ENCODE data around the gene RTL10.
"Not testable (repeated sequence)": the region's sequence is repeated elsewhere in the genome, so short reads cannot be mapped to it uniquely, and the experiment has no call there.

Gene RTL10

DNA sequence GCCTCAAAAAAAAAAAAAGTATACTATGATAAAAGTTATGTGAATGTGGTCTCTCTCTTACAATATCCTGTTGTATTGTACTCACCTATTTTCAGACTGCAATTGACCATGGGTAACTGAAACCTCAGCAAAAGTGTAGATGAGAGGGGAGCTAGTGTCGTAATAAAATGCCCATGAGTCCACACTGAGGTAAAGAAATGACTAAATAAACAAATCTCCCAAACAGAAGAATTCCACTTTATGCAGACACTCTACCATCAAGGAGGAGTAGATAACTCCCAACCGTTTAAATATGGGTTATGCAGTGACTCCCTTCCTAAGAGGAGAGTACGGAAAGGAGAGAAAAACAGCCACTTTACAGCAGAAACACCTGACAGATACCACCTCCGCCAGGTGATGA is 14.6 kb downstream of the RTL10 start:
- H3K4me3 Mint-ChIP-seq, result no peak overlapping the region
- peaks cover 5% of the 10 kb centered on the region for H3K36me3 Mint-ChIP-seq (ENCODE audit: insufficient read depth)
- ATAC-seq (replicated peaks; ENCODE audit: extremely low read depth, poor library complexity, severe bottlenecking) (no peak), DNase-seq (ENCODE audit: low spot score in 2 of 2) (no peak)
- no peaks in the 10 kb centered on the region for H3K27me3 Mint-ChIP-seq
- H3K27ac Mint-ChIP-seq (ENCODE audit: low read depth), result no peak overlapping the region
- peaks cover 42% of the 10 kb centered on the region for H3K4me1 Mint-ChIP-seq
- H3K9me3 Mint-ChIP-seq, result no peaks in the 10 kb centered on the region

DNA sequence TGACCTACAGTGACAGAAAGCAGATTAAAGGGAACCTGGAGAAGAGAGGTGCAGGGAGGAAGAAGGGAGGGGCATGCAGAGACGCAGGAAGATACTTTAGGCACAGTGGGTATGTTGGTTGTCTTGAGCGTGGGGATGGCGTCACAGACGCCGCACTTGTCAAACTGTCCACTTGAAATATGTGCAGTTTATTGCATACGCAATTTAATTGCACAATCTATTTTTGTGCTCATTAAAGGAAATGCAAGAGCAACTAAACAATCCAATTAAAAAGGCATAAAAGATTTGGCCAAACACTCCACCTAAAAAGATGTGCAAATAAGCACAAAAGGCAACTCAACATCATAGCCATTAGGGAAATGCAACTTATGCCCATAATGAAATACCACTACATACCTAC is 16.8 kb downstream of the RTL10 start:
- Mint-ChIP-seq H3K4me1 (peaks cover 34% of the 10 kb centered on the region), H3K4me3 (no peak overlapping the region), H3K27me3 (no peaks in the 10 kb centered on the region), H3K27ac (ENCODE audit: low read depth) (no peak overlapping the region), H3K9me3 (no peaks in the 10 kb centered on the region), H3K36me3 (ENCODE audit: insufficient read depth) (peaks cover 5% of the 10 kb centered on the region)
- DNase-seq (ENCODE audit: low spot score in 2 of 2) (no peak), ATAC-seq (replicated peaks; ENCODE audit: extremely low read depth, poor library complexity, severe bottlenecking) (no peak)

DNA sequence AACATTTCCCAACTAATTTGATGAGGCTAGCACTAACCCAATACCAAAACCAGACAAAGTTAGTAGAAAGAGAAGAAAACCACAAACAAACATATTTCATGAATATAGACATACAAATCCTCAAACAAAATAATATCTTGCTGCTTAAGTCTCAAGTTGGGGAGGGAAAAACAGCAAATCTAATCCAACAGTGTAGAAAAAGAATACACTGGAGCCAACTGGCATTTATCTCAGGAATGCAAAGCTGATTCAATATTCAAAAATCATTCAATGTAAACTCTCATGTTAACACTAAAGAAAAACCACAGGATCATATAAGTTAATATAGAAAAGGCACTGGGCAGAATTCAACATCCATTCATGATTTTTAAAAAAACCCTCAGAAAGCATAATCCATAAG is 18.2 kb downstream of the RTL10 start:
- no peak for ATAC-seq (replicated peaks; ENCODE audit: extremely low read depth, poor library complexity, severe bottlenecking)
- Mint-ChIP-seq H3K36me3 (ENCODE audit: insufficient read depth) (peaks cover 6% of the 10 kb centered on the region), H3K4me1 (peaks cover 38% of the 10 kb centered on the region), H3K9me3 (no peaks in the 10 kb centered on the region), H3K4me3 (no peak overlapping the region), H3K27me3 (no peaks in the 10 kb centered on the region), H3K27ac (ENCODE audit: low read depth) (peak overlapping the region; percentile 55)
- DNase-seq (ENCODE audit: low spot score in 2 of 2), result no peak

DNA sequence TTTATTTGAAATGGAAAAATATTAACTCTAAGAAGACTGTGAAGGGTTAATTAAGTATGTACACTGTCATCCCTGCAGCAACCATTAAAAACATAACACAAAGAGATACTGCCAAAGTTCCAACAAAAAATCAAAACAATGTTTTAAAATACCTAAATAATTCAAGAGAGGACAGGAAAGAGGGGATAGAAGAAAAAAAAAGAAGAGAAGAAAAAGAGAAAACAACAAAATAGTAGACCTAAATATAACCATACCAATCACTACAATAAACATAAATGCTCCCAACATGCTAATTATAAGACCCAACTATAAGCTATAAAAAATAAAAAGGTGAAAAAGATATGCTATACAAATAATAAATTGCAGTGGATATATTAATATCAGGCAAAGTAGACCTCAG is 20.1 kb downstream of the RTL10 start:
- no peak for DNase-seq (ENCODE audit: low spot score in 2 of 2)
- Mint-ChIP-seq H3K36me3 (ENCODE audit: insufficient read depth) (peaks cover 6% of the 10 kb centered on the region), H3K27me3 (no peaks in the 10 kb centered on the region), H3K27ac (ENCODE audit: low read depth) (peak overlapping the region; percentile 26), H3K4me3 (no peak overlapping the region), H3K4me1 (peaks cover 31% of the 10 kb centered on the region), H3K9me3 (no peaks in the 10 kb centered on the region)
- ATAC-seq (replicated peaks; ENCODE audit: extremely low read depth, poor library complexity, severe bottlenecking), result no peak

DNA sequence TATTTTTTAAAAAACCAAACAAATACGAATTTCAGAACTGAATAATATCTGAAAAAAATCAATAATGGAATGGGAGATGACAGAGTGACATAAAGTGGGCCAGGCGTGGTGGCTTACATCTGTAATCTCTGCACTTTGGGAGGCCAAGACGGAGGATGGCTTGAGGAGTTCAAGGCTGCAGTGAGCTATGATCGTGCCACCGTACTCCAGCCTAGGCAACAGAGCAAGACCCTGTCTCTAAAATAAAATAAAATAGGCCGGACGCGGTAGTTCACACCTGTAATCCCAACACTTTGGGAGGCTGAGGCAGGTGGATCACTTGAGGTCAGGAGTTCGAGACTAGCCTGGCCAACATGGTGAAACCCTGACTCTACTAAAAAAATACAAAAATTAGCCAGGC is 21.3 kb downstream of the RTL10 start:
- not testable (repeated sequence) for H3K9me3 Mint-ChIP-seq; H3K36me3 Mint-ChIP-seq (ENCODE audit: insufficient read depth); H3K27ac Mint-ChIP-seq (ENCODE audit: low read depth); DNase-seq (ENCODE audit: low spot score in 2 of 2); H3K4me3 Mint-ChIP-seq; ATAC-seq (replicated peaks; ENCODE audit: extremely low read depth, poor library complexity, severe bottlenecking); H3K27me3 Mint-ChIP-seq
- H3K4me1 Mint-ChIP-seq, result peaks cover 25% of the 10 kb centered on the region

DNA sequence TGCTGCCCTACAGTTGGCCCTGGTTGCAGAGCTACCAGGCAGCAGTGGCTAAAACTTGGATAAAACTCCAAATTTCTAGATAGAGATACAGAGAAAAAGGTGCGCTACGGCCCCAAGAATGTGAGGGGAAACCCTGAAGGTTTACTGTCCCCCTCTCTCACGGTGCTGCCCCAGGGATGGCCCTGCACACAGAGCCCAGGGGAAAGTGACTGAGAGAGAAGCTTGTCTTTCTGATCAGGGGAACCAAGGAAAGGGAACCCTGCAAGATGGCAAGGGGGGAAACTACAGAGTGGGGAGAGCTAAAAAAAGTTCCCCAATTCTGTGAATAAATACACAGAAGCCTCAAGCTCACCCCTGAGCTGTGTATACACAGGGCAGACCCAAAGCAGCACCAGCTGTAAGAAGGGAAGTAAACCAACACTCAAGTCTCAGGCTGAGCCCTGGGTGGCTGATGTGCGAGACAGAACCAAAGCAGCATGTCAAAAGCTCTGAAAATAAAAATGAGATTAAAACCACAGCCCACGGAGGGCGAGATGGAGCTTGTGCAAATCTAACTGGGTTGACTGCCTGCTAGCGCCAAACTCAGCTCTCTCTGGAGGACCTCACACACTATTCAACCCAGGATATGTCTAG is 22.1 kb downstream of the RTL10 start:
- H3K4me1 Mint-ChIP-seq, result peaks cover 20% of the 10 kb centered on the region
- H3K27me3 Mint-ChIP-seq, result no peaks in the 10 kb centered on the region
- no peak overlapping the region for H3K27ac Mint-ChIP-seq (ENCODE audit: low read depth)
- H3K36me3 Mint-ChIP-seq (ENCODE audit: insufficient read depth), result peaks cover 4% of the 10 kb centered on the region
- H3K4me3 Mint-ChIP-seq, result no peak overlapping the region
- no peak for ATAC-seq (replicated peaks; ENCODE audit: extremely low read depth, poor library complexity, severe bottlenecking)
- H3K9me3 Mint-ChIP-seq, result no peaks in the 10 kb centered on the region
- DNase-seq (ENCODE audit: low spot score in 2 of 2), result peak in 1 of 2 donors; percentile 1

DNA sequence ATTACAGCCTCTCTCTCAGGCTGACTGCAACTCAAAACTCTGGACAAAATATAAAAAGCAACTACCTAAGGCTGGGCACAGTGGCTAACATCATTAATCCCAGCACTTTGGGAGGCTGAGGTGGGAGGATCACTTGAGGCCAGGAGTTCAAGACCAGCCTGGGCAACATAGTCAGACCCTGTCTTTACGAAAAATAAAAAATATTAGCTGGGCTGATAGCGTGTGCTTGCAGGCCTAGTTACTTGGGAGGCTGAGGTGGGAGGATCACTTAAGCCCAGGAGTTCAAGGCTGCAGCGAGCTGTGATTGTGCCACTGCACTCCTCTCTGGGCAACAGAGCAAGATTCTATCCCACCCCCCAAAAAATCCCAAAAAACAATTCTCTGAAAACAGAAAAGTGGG is 22.7 kb downstream of the RTL10 start:
- H3K4me3 Mint-ChIP-seq; H3K27ac Mint-ChIP-seq (ENCODE audit: low read depth); ATAC-seq (replicated peaks; ENCODE audit: extremely low read depth, poor library complexity, severe bottlenecking); H3K9me3 Mint-ChIP-seq; H3K27me3 Mint-ChIP-seq; H3K36me3 Mint-ChIP-seq (ENCODE audit: insufficient read depth): not testable (repeated sequence)
- H3K4me1 Mint-ChIP-seq, result peaks cover 19% of the 10 kb centered on the region
- peak in 1 of 2 donors; percentile 2 for DNase-seq (ENCODE audit: low spot score in 2 of 2)

DNA sequence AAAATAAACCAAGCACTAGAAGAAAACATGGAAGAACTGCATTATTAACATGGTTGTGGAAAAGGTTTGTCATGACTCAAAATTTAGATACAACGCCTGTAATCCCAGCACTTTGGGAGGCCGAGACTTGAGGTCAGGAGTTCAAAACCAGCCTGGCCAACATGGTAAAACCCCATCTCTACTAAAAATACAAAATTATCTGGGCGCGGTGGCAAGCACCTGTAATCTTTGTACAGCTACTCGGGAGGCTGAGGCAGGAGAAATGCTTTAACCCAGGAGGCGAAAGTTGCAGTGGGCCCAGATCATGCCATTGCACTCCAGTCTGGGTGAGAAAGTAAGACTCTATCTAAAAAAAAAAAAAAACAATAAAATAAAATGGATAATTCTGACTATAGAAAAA is 23.7 kb downstream of the RTL10 start:
- Mint-ChIP-seq H3K27ac (ENCODE audit: low read depth) (no peak overlapping the region), H3K27me3 (no peaks in the 10 kb centered on the region), H3K4me1 (peaks cover 12% of the 10 kb centered on the region), H3K9me3 (no peaks in the 10 kb centered on the region), H3K4me3 (no peak overlapping the region), H3K36me3 (ENCODE audit: insufficient read depth) (peaks cover 1% of the 10 kb centered on the region)
- ATAC-seq (replicated peaks; ENCODE audit: extremely low read depth, poor library complexity, severe bottlenecking), result no peak
- peak in 1 of 2 donors; percentile 3 for DNase-seq (ENCODE audit: low spot score in 2 of 2)

DNA sequence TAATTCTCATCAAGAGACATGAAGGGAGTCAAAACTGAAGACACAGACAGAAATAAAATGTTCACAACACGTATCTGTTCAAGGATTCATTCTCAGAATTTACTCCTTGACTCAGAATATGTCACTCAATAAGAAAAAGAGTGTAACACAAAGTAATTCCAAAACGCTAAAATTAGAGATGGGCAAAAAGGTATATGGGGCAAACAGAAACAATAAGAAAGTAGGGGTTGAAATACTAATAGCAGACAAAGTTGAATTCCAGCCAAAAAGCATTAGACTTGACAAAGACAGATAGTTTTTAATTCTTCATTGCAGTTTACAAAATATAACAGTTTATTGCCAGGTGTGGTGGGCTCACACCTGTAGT is 26.7 kb downstream of the RTL10 start:
- ATAC-seq (replicated peaks; ENCODE audit: extremely low read depth, poor library complexity, severe bottlenecking), result no peak
- Mint-ChIP-seq H3K4me1 (peaks cover 7% of the 10 kb centered on the region), H3K27ac (ENCODE audit: low read depth) (no peak overlapping the region), H3K4me3 (no peak overlapping the region), H3K36me3 (ENCODE audit: insufficient read depth) (peaks cover 3% of the 10 kb centered on the region), H3K27me3 (no peaks in the 10 kb centered on the region), H3K9me3 (no peaks in the 10 kb centered on the region)
- no peak for DNase-seq (ENCODE audit: low spot score in 2 of 2)

DNA sequence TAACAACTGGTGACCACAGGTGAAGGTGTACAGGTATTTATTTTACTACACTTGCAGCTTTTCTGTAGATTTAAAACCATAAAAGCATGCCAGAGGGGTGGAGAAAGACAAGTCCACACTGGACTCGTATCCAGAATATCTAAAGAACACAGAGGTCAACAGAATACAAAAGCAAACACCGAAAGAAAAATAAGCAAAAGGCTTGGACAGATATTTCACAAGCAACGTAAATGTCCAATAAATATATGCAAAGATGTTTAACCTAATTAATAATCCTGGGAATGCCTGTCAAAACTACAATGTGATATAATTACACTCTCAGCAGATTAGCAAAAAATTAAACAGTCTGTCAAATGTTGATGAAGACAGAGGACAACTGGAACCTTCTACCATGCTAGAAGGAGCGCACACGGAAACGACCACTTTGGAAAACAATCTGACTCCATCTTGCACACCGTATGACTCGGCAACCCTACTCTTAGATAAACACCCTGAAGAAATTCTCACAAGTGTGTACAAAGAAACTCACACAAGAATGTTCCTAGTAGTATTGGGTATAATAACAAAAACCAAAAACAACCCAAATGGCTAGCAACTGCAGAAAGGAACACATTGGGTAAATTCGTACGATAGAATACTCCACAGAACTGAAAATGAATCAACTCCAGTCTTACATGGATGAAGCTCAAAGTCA is 27.2 kb downstream of the RTL10 start:
- DNase-seq (ENCODE audit: low spot score in 2 of 2) (no peak), ATAC-seq (replicated peaks; ENCODE audit: extremely low read depth, poor library complexity, severe bottlenecking) (no peak)
- no peak overlapping the region for H3K27ac Mint-ChIP-seq (ENCODE audit: low read depth)
- no peaks in the 10 kb centered on the region for H3K9me3 Mint-ChIP-seq
- H3K27me3 Mint-ChIP-seq, result no peaks in the 10 kb centered on the region
- peaks cover 5% of the 10 kb centered on the region for H3K4me1 Mint-ChIP-seq
- H3K36me3 Mint-ChIP-seq (ENCODE audit: insufficient read depth), result peaks cover 3% of the 10 kb centered on the region
- no peak overlapping the region for H3K4me3 Mint-ChIP-seq

DNA sequence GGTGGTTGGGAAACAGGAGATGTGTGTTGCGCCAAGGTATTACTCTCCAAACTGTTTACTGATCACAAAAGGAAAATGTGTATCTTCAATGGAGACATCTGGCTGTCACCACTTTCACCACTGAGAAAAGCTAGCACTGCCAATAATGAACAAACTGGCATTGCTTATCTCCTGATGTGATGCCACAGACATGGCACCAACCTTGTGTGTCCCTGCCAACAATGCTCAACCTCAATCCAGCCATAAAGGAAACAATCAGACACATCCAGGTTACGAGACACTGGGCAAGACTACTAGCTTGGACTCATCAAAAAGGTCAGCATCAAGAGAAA is 28.1 kb downstream of the RTL10 start:
- DNase-seq (ENCODE audit: low spot score in 2 of 2) (no peak), ATAC-seq (replicated peaks; ENCODE audit: extremely low read depth, poor library complexity, severe bottlenecking) (no peak)
- H3K4me3 Mint-ChIP-seq, result no peak overlapping the region
- H3K9me3 Mint-ChIP-seq, result no peaks in the 10 kb centered on the region
- H3K27me3 Mint-ChIP-seq, result no peaks in the 10 kb centered on the region
- H3K4me1 Mint-ChIP-seq, result no peaks in the 10 kb centered on the region
- peaks cover 1% of the 10 kb centered on the region for H3K36me3 Mint-ChIP-seq (ENCODE audit: insufficient read depth)
- no peak overlapping the region for H3K27ac Mint-ChIP-seq (ENCODE audit: low read depth)

DNA sequence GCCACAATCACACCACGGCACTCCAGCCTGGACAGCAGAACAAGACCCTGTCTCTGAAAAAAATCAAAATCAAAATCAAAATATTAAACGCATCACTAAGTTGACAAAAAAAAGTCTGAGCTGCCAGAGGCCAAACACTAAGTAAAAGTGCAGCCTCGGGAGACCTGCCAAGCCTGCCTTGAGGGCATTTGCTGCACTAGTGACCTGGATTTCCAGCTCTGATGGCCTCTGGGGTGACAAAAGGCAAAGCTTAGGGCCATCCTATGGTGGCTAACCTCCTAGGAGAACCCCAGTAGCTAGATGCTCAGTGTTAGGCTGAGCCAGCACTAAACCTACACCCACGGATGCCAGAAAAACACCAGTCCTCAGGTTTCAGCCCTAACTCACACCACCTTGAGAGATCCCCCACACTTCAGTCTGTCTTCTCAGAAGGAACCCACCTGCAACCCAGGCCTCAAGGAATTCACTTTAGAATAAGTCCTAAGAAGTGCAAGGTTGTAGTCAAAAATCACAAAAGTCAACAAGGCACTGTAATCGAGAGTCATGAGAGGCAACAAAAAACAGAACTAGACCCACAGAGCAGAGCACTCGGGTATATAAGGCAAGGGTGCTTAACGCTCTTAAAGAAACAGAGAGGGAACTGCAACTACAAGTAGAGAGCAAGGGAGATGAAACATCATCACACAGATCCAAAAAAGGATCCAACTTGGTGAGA is 28.6 kb downstream of the RTL10 start:
- Mint-ChIP-seq H3K27me3 (no peaks in the 10 kb centered on the region), H3K9me3 (no peaks in the 10 kb centered on the region), H3K4me1 (no peaks in the 10 kb centered on the region), H3K4me3 (no peak overlapping the region), H3K36me3 (ENCODE audit: insufficient read depth) (peaks cover 1% of the 10 kb centered on the region), H3K27ac (ENCODE audit: low read depth) (no peak overlapping the region)
- ATAC-seq (replicated peaks; ENCODE audit: extremely low read depth, poor library complexity, severe bottlenecking), result no peak
- peak in 1 of 2 donors; percentile 11 for DNase-seq (ENCODE audit: low spot score in 2 of 2)

DNA sequence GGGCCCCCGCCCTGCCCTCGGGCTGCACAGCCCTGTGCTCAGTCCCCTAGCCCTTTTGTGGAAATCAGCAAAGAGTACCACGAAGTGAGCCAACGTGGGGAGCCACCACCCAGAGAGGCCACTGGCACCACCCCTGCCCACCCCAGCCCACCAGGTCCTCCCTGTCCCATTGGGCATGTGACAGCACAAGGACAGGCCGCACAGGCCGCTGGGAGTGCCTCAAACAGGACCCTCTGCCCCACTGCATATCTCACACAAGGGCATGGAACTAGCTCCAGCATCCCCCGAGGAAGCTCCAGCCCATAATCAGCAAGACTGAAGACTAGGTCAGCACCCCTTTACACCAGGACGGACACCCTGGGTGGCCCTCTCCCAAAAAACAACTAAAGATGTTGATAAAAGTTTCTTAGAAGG is 29.7 kb downstream of the RTL10 start:
- Mint-ChIP-seq H3K27ac (ENCODE audit: low read depth) (no peak overlapping the region), H3K4me1 (no peaks in the 10 kb centered on the region), H3K36me3 (ENCODE audit: insufficient read depth) (peaks cover 1% of the 10 kb centered on the region), H3K4me3 (no peak overlapping the region), H3K9me3 (no peaks in the 10 kb centered on the region), H3K27me3 (no peaks in the 10 kb centered on the region)
- no peak for ATAC-seq (replicated peaks; ENCODE audit: extremely low read depth, poor library complexity, severe bottlenecking)
- DNase-seq (ENCODE audit: low spot score in 2 of 2), result peak in 1 of 2 donors; percentile 10

All from central memory CD8-positive, alpha-beta T cell (primary cell).